ENCODE measurements around the gene WDR33.
"Not testable (repeated sequence)": the region's sequence is repeated elsewhere in the genome, so short reads cannot be mapped to it uniquely, and the experiment has no call there.

WDR33 gene

GRCh38 chr2:127778850-127779249 is 32.1 kb downstream of the WDR33 start:
- Histone ChIP-seq H3K4me1 (ENCODE audit: control insufficient read depth in 1 of 2, insufficient read depth in 1 of 2, low read depth in 1 of 2, low read length in 1 of 2) (peaks cover 9 to 10% of the 10 kb centered on the region in 2 experiments), H3K4me3 (ENCODE audit: low read depth in 1 of 2, low read length in 1 of 2) (no peak overlapping the region), H3K36me3 (no peaks in the 10 kb centered on the region), H3K27me3 (no peaks in the 10 kb centered on the region), H3K27ac (no peak overlapping the region), H3K9me3 (no peaks in the 10 kb centered on the region)
- no peak for TF ChIP-seq CTCF (IDR thresholded peaks at IDR 0.05)

- no peaks in the 10 kb centered on the region for H3K36me3 ChIP-seq
- H3K4me3 ChIP-seq (ENCODE audit: low read depth in 1 of 2, low read length in 1 of 2): no peak overlapping the region
- H3K4me1 ChIP-seq (ENCODE audit: control insufficient read depth in 1 of 2, insufficient read depth in 1 of 2, low read depth in 1 of 2, low read length in 1 of 2): peaks cover 6% of the 10 kb centered on the region in 2 experiments
- H3K27ac ChIP-seq: no peak overlapping the region
- H3K9me3 ChIP-seq: no peaks in the 10 kb centered on the region
- no peak for TF ChIP-seq CTCF (IDR thresholded peaks at IDR 0.05)
- no peaks in the 10 kb centered on the region for H3K27me3 ChIP-seq
Measured at GRCh38 chr2:127778447-127778846, 32.5 kb downstream of the WDR33 start.

GRCh38 chr2:127776122-127776780 is 34.7 kb downstream of the WDR33 start:
- H3K4me3 ChIP-seq (ENCODE audit: low read depth in 1 of 2, low read length in 1 of 2): no peak overlapping the region
- H3K9me3 ChIP-seq: no peaks in the 10 kb centered on the region
- no peaks in the 10 kb centered on the region for H3K36me3 ChIP-seq
- no peaks in the 10 kb centered on the region for H3K27me3 ChIP-seq
- no peak for TF ChIP-seq CTCF (IDR thresholded peaks at IDR 0.05)
- no peak overlapping the region for H3K27ac ChIP-seq
- H3K4me1 ChIP-seq (ENCODE audit: control insufficient read depth in 1 of 2, insufficient read depth in 1 of 2, low read depth in 1 of 2, low read length in 1 of 2): no peaks in the 10 kb centered on the region

- H3K27me3 ChIP-seq: no peaks in the 10 kb centered on the region
- peaks cover 39% of the 10 kb centered on the region for H3K36me3 ChIP-seq
- H3K27ac ChIP-seq: no peak overlapping the region
- H3K9me3 ChIP-seq: no peaks in the 10 kb centered on the region
- no peak overlapping the region for H3K4me3 ChIP-seq (ENCODE audit: low read depth in 1 of 2, low read length in 1 of 2)
- no peak for TF ChIP-seq CTCF (IDR thresholded peaks at IDR 0.05)
- H3K4me1 ChIP-seq (ENCODE audit: control insufficient read depth in 1 of 2, insufficient read depth in 1 of 2, low read depth in 1 of 2, low read length in 1 of 2): no peaks in the 10 kb centered on the region
Measured at GRCh38 chr2:127771756-127772155, 39.2 kb downstream of the WDR33 start.

- no peaks in the 10 kb centered on the region for H3K4me1 ChIP-seq (ENCODE audit: control insufficient read depth in 1 of 2, insufficient read depth in 1 of 2, low read depth in 1 of 2, low read length in 1 of 2)
- no peaks in the 10 kb centered on the region for H3K9me3 ChIP-seq
- no peak overlapping the region for H3K4me3 ChIP-seq (ENCODE audit: low read depth in 1 of 2, low read length in 1 of 2)
- no peak for TF ChIP-seq CTCF (IDR thresholded peaks at IDR 0.05)
- peaks cover 43% of the 10 kb centered on the region for H3K36me3 ChIP-seq
- H3K27me3 ChIP-seq: no peaks in the 10 kb centered on the region
- no peak overlapping the region for H3K27ac ChIP-seq
Measured at GRCh38 chr2:127770973-127771735, 39.8 kb downstream of the WDR33 start.

GRCh38 chr2:127770534-127770933 is 40.4 kb downstream of the WDR33 start:
- not testable (repeated sequence) for H3K27me3 ChIP-seq; H3K4me3 ChIP-seq (ENCODE audit: low read depth in 1 of 2, low read length in 1 of 2); H3K4me1 ChIP-seq (ENCODE audit: control insufficient read depth in 1 of 2, insufficient read depth in 1 of 2, low read depth in 1 of 2, low read length in 1 of 2); H3K9me3 ChIP-seq; H3K27ac ChIP-seq
- H3K36me3 ChIP-seq: peaks cover 46% of the 10 kb centered on the region
